HEK293 (cell line): Measurements from ENCODE around the gene GSN.

Experiments used
- CTCF ChIP-seq: fragments of 450-650 bp; formaldehyde crosslinking; IDR thresholded peaks from 2 replicates; pipeline ENCODE4 v1.5.1; 2016; ENCODE audit warnings: missing biosample characterization, missing genetic modification characterization
- TSHZ1 ChIP-seq: fragments of 450-650 bp; formaldehyde crosslinking; IDR thresholded peaks from 2 replicates; pipeline ENCODE4 v1.5.1; 2016; ENCODE audit warnings: missing biosample characterization, missing genetic modification characterization, borderline replicate concordance
- ZBTB26 ChIP-seq: fragments of 450-650 bp; formaldehyde crosslinking; optimal IDR thresholded peaks from 2 replicates; pipeline ENCODE3; 2016; ENCODE audit warnings: missing biosample characterization, mild to moderate bottlenecking, missing genetic modification characterization
- TF ChIP-seq, protein P1 (sequence below): fragments of 450-650 bp; formaldehyde crosslinking; IDR thresholded peaks from 2 replicates; pipeline ENCODE4 v1.5.1; 2017; ENCODE audit warnings: missing biosample characterization, missing genetic modification characterization

DNA sequence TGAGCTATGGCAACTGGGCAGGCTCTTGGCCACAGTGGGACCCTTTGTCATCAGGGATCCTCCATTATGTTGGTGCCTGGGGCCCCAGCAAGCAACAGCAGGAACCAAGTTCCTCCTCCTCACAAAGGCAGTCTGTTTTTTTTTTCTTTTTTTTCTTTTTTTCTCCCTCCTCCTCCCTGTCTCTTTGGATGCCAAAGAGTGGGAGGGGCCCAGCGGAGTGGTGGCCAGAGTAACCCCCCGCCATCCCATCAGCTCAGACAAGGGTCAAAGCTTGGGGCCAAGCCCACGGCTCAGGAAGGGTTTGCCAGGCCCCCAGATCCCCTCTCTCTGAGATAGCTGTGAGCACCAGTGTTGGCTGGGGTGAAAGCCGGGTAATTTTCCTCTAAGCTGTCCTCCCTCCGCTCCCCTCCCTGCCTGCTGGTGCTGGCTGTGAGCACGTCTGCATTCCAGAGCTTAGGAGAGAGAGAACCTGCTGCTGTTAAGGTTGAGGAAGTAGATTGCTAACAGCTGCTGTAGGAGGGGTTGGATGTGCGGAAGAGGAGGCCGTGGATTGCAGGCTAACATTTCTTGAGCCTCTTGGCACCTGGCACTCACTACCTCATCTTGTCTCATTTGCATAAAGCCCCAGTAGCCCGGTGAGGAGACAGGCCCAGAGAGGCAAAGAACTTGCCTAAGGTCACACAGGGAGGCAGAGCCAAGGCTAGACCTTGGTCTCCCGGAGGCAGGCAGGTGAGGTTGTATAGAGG, 21.2 kb downstream of the GSN start:
- TF ChIP-seq CTCF (no peak), TSHZ1 (tag by site-specific recombination) (no peak), ZBTB26 (tag by site-specific recombination) (no peak)
- TF ChIP-seq, protein P1, sequence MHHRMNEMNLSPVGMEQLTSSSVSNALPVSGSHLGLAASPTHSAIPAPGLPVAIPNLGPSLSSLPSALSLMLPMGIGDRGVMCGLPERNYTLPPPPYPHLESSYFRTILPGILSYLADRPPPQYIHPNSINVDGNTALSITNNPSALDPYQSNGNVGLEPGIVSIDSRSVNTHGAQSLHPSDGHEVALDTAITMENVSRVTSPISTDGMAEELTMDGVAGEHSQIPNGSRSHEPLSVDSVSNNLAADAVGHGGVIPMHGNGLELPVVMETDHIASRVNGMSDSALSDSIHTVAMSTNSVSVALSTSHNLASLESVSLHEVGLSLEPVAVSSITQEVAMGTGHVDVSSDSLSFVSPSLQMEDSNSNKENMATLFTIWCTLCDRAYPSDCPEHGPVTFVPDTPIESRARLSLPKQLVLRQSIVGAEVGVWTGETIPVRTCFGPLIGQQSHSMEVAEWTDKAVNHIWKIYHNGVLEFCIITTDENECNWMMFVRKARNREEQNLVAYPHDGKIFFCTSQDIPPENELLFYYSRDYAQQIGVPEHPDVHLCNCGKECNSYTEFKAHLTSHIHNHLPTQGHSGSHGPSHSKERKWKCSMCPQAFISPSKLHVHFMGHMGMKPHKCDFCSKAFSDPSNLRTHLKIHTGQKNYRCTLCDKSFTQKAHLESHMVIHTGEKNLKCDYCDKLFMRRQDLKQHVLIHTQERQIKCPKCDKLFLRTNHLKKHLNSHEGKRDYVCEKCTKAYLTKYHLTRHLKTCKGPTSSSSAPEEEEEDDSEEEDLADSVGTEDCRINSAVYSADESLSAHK (tag by site-specific recombination) = no peak
